GM23248 (cell line): ENCODE measurements around the gene ANKRD13D.

ENCODE experiments used
- EZH2 ChIP-seq: fragments of 200-600 bp; sonication (generic); IDR thresholded peaks from 2 replicates; pipeline ENCODE4 v1.6.1; 2018; ENCODE audit warnings: antibody characterized with exemption, mild to moderate bottlenecking; ENCODE audit not compliant: insufficient read depth, poor library complexity, severe bottlenecking
- EZH2phosphoT487 ChIP-seq: fragments of 200-600 bp; sonication (generic); IDR thresholded peaks from 2 replicates; pipeline ENCODE4 v1.6.1; 2018; ENCODE audit warnings: antibody characterized with exemption, moderate library complexity, mild to moderate bottlenecking, low read depth; ENCODE audit not compliant: insufficient read depth

GRCh38 chr11:67344264-67344663 lies 55.2 kb downstream of the ANKRD13D start:
- no peak for TF ChIP-seq EZH2phosphoT487
- no peak for TF ChIP-seq EZH2
